Activated T-cell treated with anti-CD3 and anti-CD28 coated beads, Interleukin-2, amount 50 U/mL, for 24 hours (primary cell): ENCODE measurements around the gene PARP8.
A peak's percentile ranks its signal among the peaks of the same experiment; 100 is the strongest.
"Not testable (repeated sequence)": the region's sequence is repeated elsewhere in the genome, so short reads cannot be mapped to it uniquely, and the experiment has no call there.

Experiments
- DNase-seq: peaks from one replicate; pipeline ENCODE4 v3.0.0-alpha.2; 2020
- H3K27ac Mint-ChIP-seq: 2 replicates; pipeline ENCODE4 v1.8.0; 2020; ENCODE audit warnings: mild to moderate bottlenecking, mixed read lengths
- H3K27me3 Mint-ChIP-seq: 2 replicates; pipeline ENCODE4 v1.8.0; 2020; ENCODE audit warnings: mixed read lengths
- H3K36me3 Mint-ChIP-seq: 2 replicates; pipeline ENCODE4 v1.8.0; 2020; ENCODE audit warnings: low read depth, mixed read lengths
- H3K4me1 Mint-ChIP-seq: 2 replicates; pipeline ENCODE4 v1.8.0; 2020; ENCODE audit warnings: low read depth, mixed read lengths
- H3K4me3 Mint-ChIP-seq: 2 replicates; pipeline ENCODE4 v1.8.0; 2020; ENCODE audit warnings: mild to moderate bottlenecking, moderate library complexity, mixed read lengths
- H3K9me3 Mint-ChIP-seq: 2 replicates; pipeline ENCODE4 v1.8.0; 2020; ENCODE audit warnings: mixed read lengths

Gene PARP8, protein sequence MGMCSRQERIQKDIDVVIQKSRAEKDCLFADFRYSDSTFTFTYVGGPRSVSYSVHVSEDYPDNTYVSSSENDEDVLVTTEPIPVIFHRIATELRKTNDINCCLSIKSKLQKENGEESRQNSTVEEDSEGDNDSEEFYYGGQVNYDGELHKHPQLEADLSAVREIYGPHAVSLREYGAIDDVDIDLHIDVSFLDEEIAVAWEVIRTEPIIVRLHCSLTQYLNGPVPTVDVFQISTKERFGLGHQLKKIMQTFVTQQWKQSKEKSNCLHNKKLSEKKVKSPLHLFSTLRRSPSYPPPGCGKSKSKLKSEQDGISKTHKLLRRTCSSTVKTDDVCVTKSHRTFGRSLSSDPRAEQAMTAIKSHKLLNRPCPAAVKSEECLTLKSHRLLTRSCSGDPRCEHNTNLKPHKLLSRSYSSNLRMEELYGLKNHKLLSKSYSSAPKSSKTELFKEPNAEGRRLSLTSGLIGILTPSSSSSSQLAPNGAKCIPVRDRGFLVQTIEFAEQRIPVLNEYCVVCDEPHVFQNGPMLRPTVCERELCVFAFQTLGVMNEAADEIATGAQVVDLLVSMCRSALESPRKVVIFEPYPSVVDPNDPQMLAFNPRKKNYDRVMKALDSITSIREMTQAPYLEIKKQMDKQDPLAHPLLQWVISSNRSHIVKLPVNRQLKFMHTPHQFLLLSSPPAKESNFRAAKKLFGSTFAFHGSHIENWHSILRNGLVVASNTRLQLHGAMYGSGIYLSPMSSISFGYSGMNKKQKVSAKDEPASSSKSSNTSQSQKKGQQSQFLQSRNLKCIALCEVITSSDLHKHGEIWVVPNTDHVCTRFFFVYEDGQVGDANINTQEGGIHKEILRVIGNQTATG

DNA sequence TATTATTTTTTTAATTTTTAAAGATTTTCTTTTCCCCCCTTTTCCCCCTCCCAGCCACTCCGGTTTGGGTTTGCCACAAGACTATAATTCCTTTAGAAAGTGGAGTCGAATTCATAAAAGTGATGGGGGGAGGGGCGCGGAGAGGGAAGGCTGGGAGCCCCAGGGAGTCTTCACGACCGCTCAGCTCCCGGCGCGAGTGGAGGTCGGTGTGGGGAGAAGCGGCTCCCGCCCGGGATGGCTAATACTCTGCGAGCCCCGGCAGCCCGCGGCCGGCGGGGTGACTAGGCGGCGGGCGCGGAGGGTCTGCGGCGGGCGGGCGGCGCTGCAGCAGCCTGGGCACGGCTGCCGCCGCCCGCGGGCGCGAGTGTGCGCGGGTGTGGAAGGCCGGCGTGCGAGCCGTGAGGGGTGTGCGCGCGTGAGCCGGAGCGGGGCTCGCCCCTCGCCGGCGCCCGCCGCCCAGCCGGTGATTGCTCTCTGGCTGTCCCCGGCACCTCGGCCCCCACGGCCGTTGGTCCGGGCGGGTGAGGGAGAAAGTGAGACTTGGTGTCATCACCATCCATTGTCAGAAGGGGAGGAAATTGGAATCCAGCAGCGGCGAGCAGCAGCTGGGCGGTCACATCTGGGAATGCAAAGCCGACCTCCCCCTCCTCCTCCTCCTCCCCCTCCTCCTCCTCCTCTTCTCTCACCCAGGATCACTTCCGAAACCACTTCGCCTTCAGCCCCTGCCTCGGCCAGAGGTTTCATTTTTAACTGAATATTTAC, at the start of gene PARP8:
TSS of gene PARP8 (plus strand) at position 377 of the 762 bp plus-strand sequence. CDS start 459 bp downstream, outside the sequence.
- no peaks in the 10 kb centered on the region for H3K9me3 Mint-ChIP-seq
- peaks cover 25% of the 10 kb centered on the region for H3K36me3 Mint-ChIP-seq
- H3K4me1 Mint-ChIP-seq = peaks cover 37% of the 10 kb centered on the region

DNA sequence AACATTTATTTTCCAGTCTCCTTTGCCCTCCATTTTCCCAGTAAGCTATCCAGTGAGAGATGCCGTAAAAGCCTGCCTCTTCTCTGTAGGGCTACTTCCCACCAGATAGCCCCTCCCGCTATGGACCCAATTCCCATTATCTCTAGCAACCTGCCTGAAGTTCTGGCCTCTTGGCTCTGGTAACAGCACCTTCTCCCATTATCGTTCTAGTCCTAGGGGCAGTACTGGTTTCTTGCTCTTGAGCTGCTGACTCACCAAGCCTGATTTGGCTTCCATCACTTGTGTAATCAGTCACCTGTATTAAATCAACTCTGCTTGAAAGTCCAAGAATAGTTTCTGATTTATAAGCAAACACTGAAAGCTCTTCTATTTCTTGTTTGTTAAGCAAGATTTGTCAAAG, 42.8 kb upstream of the PARP8 start:
- Mint-ChIP-seq H3K27me3 (no peaks in the 10 kb centered on the region), H3K9me3 (peaks cover 6% of the 10 kb centered on the region), H3K4me3 (no peak overlapping the region), H3K4me1 (peaks cover 9% of the 10 kb centered on the region), H3K36me3 (no peaks in the 10 kb centered on the region), H3K27ac (no peak overlapping the region)
- DNase-seq = no peak

More for the DNA sequence above, at the start of gene PARP8:
- DNase-seq = peak; percentile 76
- H3K4me3 Mint-ChIP-seq = peak within 1 kb of the TSS; percentile 98
- no peaks in the 10 kb centered on the region for H3K27me3 Mint-ChIP-seq
- peak within 1 kb of the TSS; percentile 100 for H3K27ac Mint-ChIP-seq

DNA sequence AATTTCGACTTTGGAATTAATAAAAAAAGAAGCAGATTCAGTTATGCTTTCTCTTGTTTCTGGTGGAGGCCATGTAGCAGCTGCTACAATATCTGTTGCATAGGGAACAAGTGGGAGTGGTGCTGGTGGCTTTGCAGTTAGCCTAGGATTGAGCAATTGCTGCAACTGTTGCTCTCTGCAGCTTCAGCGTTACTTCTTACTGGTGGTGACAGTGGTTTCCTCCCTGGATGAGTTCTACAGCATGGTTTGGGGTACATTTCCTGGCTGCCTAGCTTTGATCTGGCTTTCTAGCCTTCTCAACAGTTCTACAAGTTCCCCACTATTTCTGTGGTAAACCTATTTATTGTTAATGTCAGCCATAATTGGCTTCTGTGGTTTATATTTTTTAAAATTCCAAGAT, 31.6 kb upstream of the PARP8 start:
- not testable (repeated sequence) for H3K27me3 Mint-ChIP-seq, H3K36me3 Mint-ChIP-seq, H3K9me3 Mint-ChIP-seq
- Mint-ChIP-seq H3K4me3 (peak overlapping the region; percentile 25), H3K4me1 (peaks cover 65% of the 10 kb centered on the region), H3K27ac (peak overlapping the region; percentile 69)
- peak; percentile 37 for DNase-seq

DNA sequence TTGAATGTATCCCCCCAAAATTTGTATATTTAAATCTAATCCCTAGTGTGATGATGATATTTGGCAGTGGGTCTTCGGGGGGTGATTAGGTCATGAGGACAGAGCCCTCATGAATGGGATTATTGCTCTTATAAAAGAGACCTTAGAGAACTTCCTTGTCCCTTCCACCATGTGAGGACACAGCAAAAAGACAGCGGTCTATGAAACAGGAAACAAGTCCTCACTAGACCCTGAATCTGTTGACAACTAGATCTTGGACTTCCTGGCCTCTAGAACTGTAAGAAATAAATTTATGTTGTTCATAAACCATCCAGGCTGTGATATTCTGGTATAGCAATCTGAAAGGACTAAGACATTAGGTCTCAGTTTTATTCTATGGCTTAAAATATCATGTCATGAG, 28.9 kb upstream of the PARP8 start:
- H3K27me3 Mint-ChIP-seq, DNase-seq, H3K36me3 Mint-ChIP-seq, H3K4me3 Mint-ChIP-seq, H3K9me3 Mint-ChIP-seq: not testable (repeated sequence)
- Mint-ChIP-seq H3K27ac (peak overlapping the region; percentile 58), H3K4me1 (peaks cover 58% of the 10 kb centered on the region)

DNA sequence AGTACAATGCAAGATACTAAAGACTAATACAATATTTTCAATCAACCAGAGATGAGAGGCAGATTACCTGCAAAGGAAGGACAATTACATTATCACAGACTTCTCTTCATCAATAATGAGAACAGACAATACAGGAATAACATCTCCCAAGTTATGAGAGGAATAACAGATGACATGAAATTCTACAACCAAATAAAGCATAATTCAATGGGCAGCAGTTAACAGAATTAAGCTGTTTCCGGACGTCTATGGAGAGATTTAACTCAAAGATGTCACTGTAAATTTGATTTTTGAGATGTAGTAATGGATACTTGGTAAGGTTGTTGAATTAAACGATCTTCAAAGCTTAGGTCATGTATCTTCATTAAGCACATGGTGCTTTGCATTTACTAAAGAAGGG, 19.8 kb upstream of the PARP8 start:
- DNase-seq = no peak
- H3K36me3 Mint-ChIP-seq = no peaks in the 10 kb centered on the region
- peaks cover 25% of the 10 kb centered on the region for H3K4me1 Mint-ChIP-seq
- no peaks in the 10 kb centered on the region for H3K27me3 Mint-ChIP-seq
- H3K27ac Mint-ChIP-seq = no peak overlapping the region
- no peak overlapping the region for H3K4me3 Mint-ChIP-seq
- H3K9me3 Mint-ChIP-seq = no peaks in the 10 kb centered on the region

DNA sequence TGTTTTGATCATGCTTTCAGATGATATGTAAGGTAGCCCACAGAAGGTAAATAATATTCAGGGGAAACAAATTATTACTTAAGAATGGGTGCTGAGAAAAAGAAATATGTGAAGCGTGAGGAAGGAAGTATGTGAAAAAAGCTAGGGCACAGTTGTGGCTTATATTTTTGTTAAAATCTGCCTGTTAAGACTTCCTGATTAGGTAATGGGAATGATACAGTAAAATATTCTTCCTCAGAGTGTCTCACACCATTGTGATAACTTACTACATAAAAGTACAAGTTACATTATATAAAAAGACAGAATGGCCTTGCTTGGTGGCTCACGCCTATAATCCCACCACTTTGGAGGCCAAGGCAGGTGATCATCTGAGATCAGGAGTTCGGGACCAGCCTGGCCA, 18.7 kb upstream of the PARP8 start:
- Mint-ChIP-seq H3K27me3 (no peaks in the 10 kb centered on the region), H3K4me3 (no peak overlapping the region), H3K36me3 (no peaks in the 10 kb centered on the region), H3K4me1 (peaks cover 23% of the 10 kb centered on the region), H3K27ac (no peak overlapping the region), H3K9me3 (no peaks in the 10 kb centered on the region)
- DNase-seq = no peak

DNA sequence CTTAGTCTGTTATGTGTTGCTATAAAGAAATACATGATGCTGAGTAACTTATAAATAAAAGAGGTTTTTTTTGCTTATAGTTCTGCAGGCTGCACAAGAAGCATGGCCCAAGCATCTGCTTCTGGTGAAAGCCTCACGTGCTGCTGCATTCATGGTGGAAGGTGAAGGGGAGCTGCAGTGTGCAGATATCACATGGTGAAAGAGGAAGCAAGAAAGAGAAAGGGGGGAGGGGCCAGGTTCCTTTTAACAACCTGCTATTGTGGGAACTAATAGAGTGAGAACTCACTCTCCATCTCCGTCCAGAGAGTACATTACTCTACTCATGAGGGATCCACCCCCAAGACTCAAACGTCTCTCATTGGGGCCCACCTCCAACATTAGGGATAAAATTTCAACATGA, 12.5 kb upstream of the PARP8 start:
- Mint-ChIP-seq H3K27ac (no peak overlapping the region), H3K36me3 (no peaks in the 10 kb centered on the region), H3K27me3 (no peaks in the 10 kb centered on the region), H3K4me3 (no peak overlapping the region), H3K4me1 (peaks cover 18% of the 10 kb centered on the region), H3K9me3 (no peaks in the 10 kb centered on the region)
- DNase-seq = no peak

DNA sequence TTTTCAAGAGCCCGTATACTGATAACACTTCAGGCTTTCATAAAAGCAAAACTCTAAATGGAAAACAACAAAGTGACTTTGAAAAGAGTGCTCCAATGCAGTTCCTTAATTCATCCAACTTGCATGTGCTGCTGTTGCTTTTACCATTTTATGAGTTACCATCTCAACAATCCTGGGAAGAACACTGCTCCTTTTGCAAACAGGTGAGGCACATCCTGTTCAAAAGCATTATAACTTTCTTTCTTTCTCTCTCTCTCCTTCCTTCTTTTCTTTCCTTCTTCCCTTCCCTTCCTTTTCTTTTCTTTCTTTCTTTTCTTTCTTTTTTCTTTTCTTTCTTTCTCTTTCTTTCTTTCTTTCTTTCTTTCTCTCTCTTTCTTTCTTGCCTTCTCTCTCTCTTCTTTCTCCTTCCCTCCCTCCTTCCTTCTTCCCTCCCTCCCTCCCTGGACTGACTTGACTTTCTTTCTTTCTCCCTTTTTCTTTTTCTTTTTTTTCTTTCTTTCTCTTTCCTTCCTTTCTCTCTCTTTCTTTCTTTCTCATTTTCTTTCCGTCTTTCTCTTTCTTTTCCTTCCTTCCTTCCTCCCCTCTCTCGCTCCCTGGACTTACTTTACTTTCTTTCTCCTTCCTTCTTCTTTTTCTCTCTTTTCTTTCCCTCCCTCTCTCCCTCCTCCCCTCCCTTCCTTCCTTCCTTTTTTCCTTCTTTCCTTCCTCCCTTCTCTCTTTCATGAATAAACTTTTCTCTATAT, 11.2 kb upstream of the PARP8 start:
- Mint-ChIP-seq H3K27ac (no peak overlapping the region), H3K4me1 (peaks cover 14% of the 10 kb centered on the region), H3K4me3 (no peak overlapping the region), H3K9me3 (no peaks in the 10 kb centered on the region), H3K27me3 (no peaks in the 10 kb centered on the region), H3K36me3 (no peaks in the 10 kb centered on the region)
- DNase-seq = no peak

DNA sequence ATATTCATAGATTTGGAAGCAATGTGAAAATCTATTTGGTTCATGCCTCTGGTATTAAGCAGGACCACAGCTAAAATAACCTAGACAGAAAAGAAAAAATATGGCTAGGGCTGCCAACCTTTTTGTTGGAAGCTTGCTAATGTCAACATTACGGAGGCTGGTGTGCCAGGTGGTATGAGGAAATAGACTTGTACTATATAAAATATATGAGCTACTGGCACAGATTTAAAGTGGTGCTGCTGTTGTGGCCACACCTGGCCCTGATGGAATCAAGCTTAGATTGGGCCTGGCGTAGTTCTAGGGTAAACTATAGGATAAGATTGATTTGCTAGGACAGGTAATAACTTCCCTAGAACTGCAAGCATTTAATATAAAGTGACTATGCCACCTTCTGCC, 10.6 kb upstream of the PARP8 start:
- Mint-ChIP-seq H3K36me3 (no peaks in the 10 kb centered on the region), H3K4me3 (no peak overlapping the region), H3K27me3 (no peaks in the 10 kb centered on the region), H3K4me1 (peaks cover 14% of the 10 kb centered on the region), H3K9me3 (no peaks in the 10 kb centered on the region), H3K27ac (no peak overlapping the region)
- DNase-seq = no peak

DNA sequence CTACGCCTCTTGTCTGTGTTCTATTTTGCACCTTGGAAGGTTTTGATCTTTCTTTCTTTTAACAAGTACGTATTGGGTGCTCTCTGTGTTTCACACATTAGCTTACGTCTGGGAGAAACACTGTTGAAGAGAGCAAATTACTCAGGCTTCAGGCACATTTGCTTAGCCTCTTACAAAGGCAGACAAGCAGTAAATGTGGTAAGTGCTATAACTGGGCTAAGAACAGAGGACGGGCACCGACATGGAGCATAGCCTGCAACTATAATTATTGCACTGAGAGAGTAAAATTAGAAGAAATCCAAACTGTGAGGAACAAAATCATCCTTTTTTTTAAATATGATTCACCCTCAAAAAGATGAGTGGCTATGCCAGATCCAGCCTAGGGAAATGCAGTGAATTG, 9.4 kb upstream of the PARP8 start:
- Mint-ChIP-seq H3K27ac (no peak overlapping the region), H3K4me3 (no peak overlapping the region), H3K9me3 (no peaks in the 10 kb centered on the region), H3K36me3 (no peaks in the 10 kb centered on the region), H3K4me1 (peaks cover 14% of the 10 kb centered on the region), H3K27me3 (no peaks in the 10 kb centered on the region)
- no peak for DNase-seq

DNA sequence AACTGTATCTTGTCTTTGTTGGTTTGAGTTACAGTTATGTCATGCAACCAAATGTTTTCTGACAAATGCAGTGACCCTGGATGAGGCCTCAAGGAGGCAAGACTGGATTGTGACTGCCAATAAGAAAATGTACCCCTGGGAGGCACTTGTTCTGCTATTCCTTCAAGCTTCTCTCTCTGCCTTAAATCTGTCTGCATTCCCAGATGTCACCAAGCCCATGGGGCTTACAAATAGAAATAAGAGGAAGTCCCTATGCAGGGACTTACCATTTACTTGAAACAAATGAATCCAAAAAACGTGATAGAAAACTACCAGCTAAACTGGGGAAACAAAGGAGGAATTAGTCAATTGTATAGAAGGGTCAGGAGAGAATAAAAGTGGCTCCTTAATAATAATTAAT, 8.2 kb upstream of the PARP8 start:
- H3K4me1 Mint-ChIP-seq = peaks cover 14% of the 10 kb centered on the region
- H3K27me3 Mint-ChIP-seq = no peaks in the 10 kb centered on the region
- DNase-seq = no peak
- H3K27ac Mint-ChIP-seq = no peak overlapping the region
- no peak overlapping the region for H3K4me3 Mint-ChIP-seq
- H3K36me3 Mint-ChIP-seq = no peaks in the 10 kb centered on the region
- H3K9me3 Mint-ChIP-seq = no peaks in the 10 kb centered on the region

DNA sequence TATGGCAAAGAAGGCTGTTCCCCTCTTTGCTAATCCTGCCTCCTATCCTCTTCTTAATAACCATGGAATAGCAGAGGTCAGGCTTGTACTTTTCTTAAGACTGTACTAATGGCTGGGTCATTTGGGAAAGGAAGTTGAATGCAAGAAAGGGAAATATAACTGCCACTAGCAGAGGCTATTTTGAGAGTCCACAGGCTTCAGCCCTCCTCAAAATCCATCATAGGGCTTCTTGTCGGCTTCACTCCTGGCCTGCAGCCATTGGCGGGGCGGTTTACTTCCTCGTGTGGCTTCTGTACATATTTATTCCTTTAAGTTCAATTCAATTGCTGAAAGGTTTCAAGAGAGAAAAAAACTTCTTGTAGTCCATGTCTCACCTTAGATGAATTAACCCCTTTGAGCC, 2.8 kb upstream of the PARP8 start:
- H3K4me1 Mint-ChIP-seq = peaks cover 14% of the 10 kb centered on the region
- H3K9me3 Mint-ChIP-seq = no peaks in the 10 kb centered on the region
- no peaks in the 10 kb centered on the region for H3K27me3 Mint-ChIP-seq
- no peak overlapping the region for H3K27ac Mint-ChIP-seq
- DNase-seq = no peak
- H3K4me3 Mint-ChIP-seq = no peak overlapping the region
- peaks cover 18% of the 10 kb centered on the region for H3K36me3 Mint-ChIP-seq

DNA sequence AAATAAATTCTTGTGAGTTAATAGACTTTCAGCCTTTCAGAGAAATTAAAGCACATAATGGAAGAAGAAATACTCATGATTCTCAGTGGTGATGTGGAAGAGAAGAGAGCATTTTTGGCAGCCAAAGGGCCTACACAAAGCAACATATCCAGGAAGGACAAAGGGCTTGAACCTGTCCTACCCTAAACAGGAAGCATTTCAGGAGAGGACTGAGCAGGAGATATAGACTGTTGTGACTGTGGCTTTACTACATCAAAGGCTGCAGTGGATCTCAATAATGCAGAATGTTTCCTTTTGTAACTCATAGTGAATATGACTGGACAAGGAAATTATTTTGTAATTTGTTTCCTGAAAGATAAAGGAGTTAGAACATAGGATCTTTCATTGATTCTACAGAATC, 1.3 kb upstream of the PARP8 start:
- DNase-seq = no peak
- H3K4me1 Mint-ChIP-seq = peaks cover 28% of the 10 kb centered on the region
- peaks cover 25% of the 10 kb centered on the region for H3K36me3 Mint-ChIP-seq
- no peaks in the 10 kb centered on the region for H3K27me3 Mint-ChIP-seq
- peak overlapping the region; percentile 96 for H3K27ac Mint-ChIP-seq
- H3K9me3 Mint-ChIP-seq = no peaks in the 10 kb centered on the region
- H3K4me3 Mint-ChIP-seq = peak overlapping the region; percentile 85

DNA sequence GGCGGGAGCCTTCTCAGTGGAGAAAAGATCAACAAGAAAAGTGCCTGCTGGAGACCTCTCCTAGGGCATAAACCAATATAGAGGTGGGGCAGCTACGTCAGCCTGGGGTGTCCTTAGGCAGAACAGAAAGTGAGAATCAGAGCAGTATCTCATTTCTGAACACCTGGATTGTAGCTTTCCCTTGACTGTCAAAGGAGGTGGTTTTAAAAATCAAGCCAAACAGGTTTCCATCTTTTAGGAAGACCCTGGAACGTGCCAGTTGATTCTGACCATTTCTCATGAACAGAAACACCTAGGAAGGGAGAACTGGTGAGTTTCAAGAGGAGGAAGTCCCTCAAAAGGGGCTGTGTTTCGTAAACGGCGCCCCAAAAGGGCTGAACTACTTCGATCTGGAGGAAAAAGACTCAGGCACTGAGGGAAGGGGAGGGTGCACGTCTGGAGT, 655 bp upstream of the PARP8 start:
- Mint-ChIP-seq H3K4me1 (peaks cover 32% of the 10 kb centered on the region), H3K27ac (peak overlapping the region; percentile 96), H3K36me3 (peaks cover 25% of the 10 kb centered on the region), H3K4me3 (peak overlapping the region; percentile 85)
- not testable (repeated sequence) for H3K27me3 Mint-ChIP-seq, H3K9me3 Mint-ChIP-seq
- peak; percentile 46 for DNase-seq
